ENCODE results near the gene SLC7A10.
"Not testable (repeated sequence)": the region's sequence is repeated elsewhere in the genome, so short reads cannot be mapped to it uniquely, and the experiment has no call there.

SLC7A10 gene

DNA sequence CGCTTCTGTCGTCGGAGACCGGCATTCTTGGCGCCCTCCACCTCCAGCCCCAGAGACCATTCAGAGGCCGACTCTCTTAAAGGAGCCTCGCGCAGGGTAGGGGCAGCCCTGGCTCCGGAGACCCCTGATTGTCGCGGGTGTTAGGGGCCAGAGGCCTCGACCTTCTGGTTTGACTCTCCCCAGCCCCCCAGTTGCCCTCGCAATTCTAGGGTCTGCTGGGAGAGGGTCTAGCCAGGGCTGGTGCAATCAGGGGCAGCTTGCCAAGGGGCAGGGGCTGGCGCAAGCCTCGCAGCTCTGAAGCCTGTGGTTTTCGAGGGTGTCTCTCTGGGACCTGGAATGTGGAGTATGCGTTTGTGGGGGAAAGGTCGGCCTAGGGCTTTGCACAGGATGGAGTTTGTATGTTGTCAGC lies 1.6 kb upstream of the SLC7A10 start:
- TF ChIP-seq, protein P1, sequence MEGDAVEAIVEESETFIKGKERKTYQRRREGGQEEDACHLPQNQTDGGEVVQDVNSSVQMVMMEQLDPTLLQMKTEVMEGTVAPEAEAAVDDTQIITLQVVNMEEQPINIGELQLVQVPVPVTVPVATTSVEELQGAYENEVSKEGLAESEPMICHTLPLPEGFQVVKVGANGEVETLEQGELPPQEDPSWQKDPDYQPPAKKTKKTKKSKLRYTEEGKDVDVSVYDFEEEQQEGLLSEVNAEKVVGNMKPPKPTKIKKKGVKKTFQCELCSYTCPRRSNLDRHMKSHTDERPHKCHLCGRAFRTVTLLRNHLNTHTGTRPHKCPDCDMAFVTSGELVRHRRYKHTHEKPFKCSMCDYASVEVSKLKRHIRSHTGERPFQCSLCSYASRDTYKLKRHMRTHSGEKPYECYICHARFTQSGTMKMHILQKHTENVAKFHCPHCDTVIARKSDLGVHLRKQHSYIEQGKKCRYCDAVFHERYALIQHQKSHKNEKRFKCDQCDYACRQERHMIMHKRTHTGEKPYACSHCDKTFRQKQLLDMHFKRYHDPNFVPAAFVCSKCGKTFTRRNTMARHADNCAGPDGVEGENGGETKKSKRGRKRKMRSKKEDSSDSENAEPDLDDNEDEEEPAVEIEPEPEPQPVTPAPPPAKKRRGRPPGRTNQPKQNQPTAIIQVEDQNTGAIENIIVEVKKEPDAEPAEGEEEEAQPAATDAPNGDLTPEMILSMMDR (IDR thresholded peaks at IDR 0.05; ENCODE audit: low read length, missing control alignments), result no peak
- peak; percentile 34 for DNase-seq (ENCODE audit: low read depth)
- no peak overlapping the region for H3K4me3 ChIP-seq (replicated peaks; ENCODE audit: low read depth, low read length)

GRCh38 chr19:33226550-33227241 lies 1.0 kb upstream of the SLC7A10 start:
- no peak for DNase-seq (ENCODE audit: low read depth)
- TF ChIP-seq, protein P1 (IDR thresholded peaks at IDR 0.05; ENCODE audit: low read length, missing control alignments), result no peak
- no peak overlapping the region for H3K4me3 ChIP-seq (replicated peaks; ENCODE audit: low read depth, low read length)

GRCh38 chr19:33224694-33225457 lies 774 bp downstream of the SLC7A10 start:
- no peak overlapping the region for H3K4me3 ChIP-seq (replicated peaks; ENCODE audit: low read depth, low read length)
- no peak for DNase-seq (ENCODE audit: low read depth)
- TF ChIP-seq, protein P1 (IDR thresholded peaks at IDR 0.05; ENCODE audit: low read length, missing control alignments), result no peak

DNA sequence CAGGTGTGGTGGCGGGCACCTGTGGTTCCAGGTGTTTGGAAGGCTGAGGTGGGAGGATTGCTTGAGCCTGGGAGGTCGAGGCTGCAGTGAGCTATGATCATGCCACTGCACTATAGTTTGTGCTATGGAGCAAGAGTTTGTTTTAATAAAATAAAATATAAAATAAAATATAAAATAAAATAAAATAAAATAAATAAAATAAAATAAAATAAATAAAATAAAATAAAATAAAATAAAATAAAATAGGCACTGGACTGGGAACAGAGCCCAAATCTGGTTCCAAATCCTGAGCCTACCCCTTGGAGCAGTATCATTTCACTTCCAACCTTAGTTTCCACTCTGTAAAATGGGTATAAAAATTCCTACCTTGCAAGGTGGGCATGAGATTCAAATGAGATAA lies 3.4 kb downstream of the SLC7A10 start:
- not testable (repeated sequence) for DNase-seq (ENCODE audit: low read depth); H3K4me3 ChIP-seq (replicated peaks; ENCODE audit: low read depth, low read length)

- DNase-seq (ENCODE audit: low read depth), result no peak
- TF ChIP-seq, protein P1 (IDR thresholded peaks at IDR 0.05; ENCODE audit: low read length, missing control alignments), result no peak
- no peak overlapping the region for H3K4me3 ChIP-seq (replicated peaks; ENCODE audit: low read depth, low read length)
These were observed 4.0 kb downstream of the SLC7A10 start for GRCh38 chr19:33221638-33222037.

GRCh38 chr19:33220735-33221134 lies 4.9 kb downstream of the SLC7A10 start:
- TF ChIP-seq, protein P1 (IDR thresholded peaks at IDR 0.05; ENCODE audit: low read length, missing control alignments), result no peak
- no peak for DNase-seq (ENCODE audit: low read depth)
- no peak overlapping the region for H3K4me3 ChIP-seq (replicated peaks; ENCODE audit: low read depth, low read length)

- TF ChIP-seq, protein P1 (IDR thresholded peaks at IDR 0.05; ENCODE audit: low read length, missing control alignments), result no peak
- no peak overlapping the region for H3K4me3 ChIP-seq (replicated peaks; ENCODE audit: low read depth, low read length)
- DNase-seq (ENCODE audit: low read depth), result no peak
These were observed 5.5 kb downstream of the SLC7A10 start for GRCh38 chr19:33220115-33220514.
